Panc1 (cell line): ENCODE measurements around the gene TIMP3. TPM values are rescaled to one million over a fixed set of nuclear protein-coding genes. Genes with fewer than 3 reads are reported as not detected.

Experiments
- ATAC-seq: fragments of 200-7000 bp; cut with Tn5 transposase; 2 replicates; pipeline ENCODE4 v1.9.1; 2020; ENCODE audit warnings: mild to moderate bottlenecking, moderate library complexity
- BruUV-seq: library from RNA; stranded (reverse); fragments of 400-500 nt; replicated peaks from 2 replicates; lab custom pipeline; 2021; lab: Mats Ljungman, UMichigan
- CTCF ChIA-PET: fragments of 300-600 bp; sonication (Branson Sonifier 250); formaldehyde crosslinking; loops from one replicate; lab custom pipeline; 2022; ENCODE audit warnings: antibody characterized with exemption; lab: Charles Lee
- POLR2A ChIA-PET: fragments of 300-600 bp; sonication (Branson Sonifier 250); formaldehyde crosslinking; loops from one replicate; lab custom pipeline; 2022; ENCODE audit warnings: antibody characterized with exemption; lab: Charles Lee
- DNase-seq: peaks from one replicate; pipeline ENCODE4 v3.0.0-alpha.2; 2010; ENCODE audit warnings: low read depth, low spot score
- H3K27ac ChIP-seq: 2 replicates; pipeline ENCODE4 v1.5.1; 2011; ENCODE audit warnings: mild to moderate bottlenecking, low read length, inconsistent platforms
- H3K27me3 ChIP-seq: fragments of 200-500 bp; sonication (Bioruptor generic); 2 replicates; pipeline ENCODE4 v1.6.0; 2014; ENCODE audit warnings: low read length, inconsistent platforms; ENCODE audit not compliant: control insufficient read depth, insufficient read depth
- H3K36me3 ChIP-seq: fragments of 200-500 bp; sonication (Bioruptor generic); 2 replicates; pipeline ENCODE4 v1.5.1; 2014; ENCODE audit warnings: inconsistent platforms, mild to moderate bottlenecking, low read length, moderate library complexity; ENCODE audit not compliant: control insufficient read depth, insufficient read depth
- H3K4me1 ChIP-seq: 2 replicates; pipeline ENCODE4 v1.5.1; 2011; ENCODE audit warnings: inconsistent platforms, mild to moderate bottlenecking, low read length, moderate library complexity; ENCODE audit not compliant: control insufficient read depth, insufficient read depth
- H3K4me3 ChIP-seq, 2 experiments: 2 replicates each; pipeline ENCODE4 v1.5.1; 2011 to 2012; ENCODE audit warnings: low read depth in 2 of 2, low read length in 2 of 2, mild to moderate bottlenecking in 2 of 2, inconsistent platforms in 1 of 2, moderate library complexity in 1 of 2
- H3K9me3 ChIP-seq: fragments of 200-500 bp; sonication (Bioruptor generic); 2 replicates; pipeline ENCODE4 v1.5.1; 2014; ENCODE audit warnings: low read depth, mild to moderate bottlenecking, inconsistent platforms, low read length, moderate library complexity; ENCODE audit not compliant: control insufficient read depth, insufficient read depth
- POLR2AphosphoS5 ChIP-seq: IDR thresholded peaks from 2 replicates; pipeline ENCODE4 v1.6.1; 2012; ENCODE audit warnings: mild to moderate bottlenecking, low read depth, low read length, moderate library complexity
- SIN3A ChIP-seq: IDR thresholded peaks from 2 replicates; pipeline ENCODE4 v1.6.1; 2012; ENCODE audit warnings: low read depth, mild to moderate bottlenecking, low read length, moderate library complexity, borderline replicate concordance; ENCODE audit not compliant: insufficient read depth
- TCF7L2 ChIP-seq: IDR thresholded peaks from 2 replicates; pipeline ENCODE4 v1.6.1; 2011; ENCODE audit warnings: mild to moderate bottlenecking, low read depth, low read length, inconsistent platforms
- in situ Hi-C: cut with HindIII; loops from 2 replicates; pipeline ENCODE4 v1.10.0; 2016; ENCODE audit warnings: low sequenced_read_pairs, low pct_unique_long_range_greater_than_20kb
- intact Hi-C: fragments of 100-400 bp; cut with micrococcal nuclease; formaldehyde crosslinking; loops from one replicate; pipeline ENCODE4 v1.10.0; 2022; ENCODE audit not compliant: unreplicated experiment
- total RNA-seq: library from RNA; stranded (reverse); gene quantifications from one replicate; pipeline ENCODE4 v1.2.1, GENCODE V29; 2021; ENCODE audit not compliant: unreplicated experiment
- TF ChIP-seq, protein P1 (sequence below): fragments of 450-650 bp; IDR thresholded peaks from 2 replicates; pipeline ENCODE4 v1.5.1; 2017; ENCODE audit warnings: mild to moderate bottlenecking
- TF ChIP-seq, protein P2 (sequence below), 2 experiments: IDR thresholded peaks; 2 replicates each; pipeline ENCODE4 v1.6.1; 2011 to 2012; ENCODE audit warnings: low read depth in 2 of 2, control low read depth in 1 of 2, low read length in 1 of 2, mild to moderate bottlenecking in 1 of 2, moderate library complexity in 1 of 2; ENCODE audit not compliant: insufficient read depth in 1 of 2

The TIMP3 gene
- total RNA-seq, 1 experiment from 2014 or later = 0.67 TPM

DNA sequence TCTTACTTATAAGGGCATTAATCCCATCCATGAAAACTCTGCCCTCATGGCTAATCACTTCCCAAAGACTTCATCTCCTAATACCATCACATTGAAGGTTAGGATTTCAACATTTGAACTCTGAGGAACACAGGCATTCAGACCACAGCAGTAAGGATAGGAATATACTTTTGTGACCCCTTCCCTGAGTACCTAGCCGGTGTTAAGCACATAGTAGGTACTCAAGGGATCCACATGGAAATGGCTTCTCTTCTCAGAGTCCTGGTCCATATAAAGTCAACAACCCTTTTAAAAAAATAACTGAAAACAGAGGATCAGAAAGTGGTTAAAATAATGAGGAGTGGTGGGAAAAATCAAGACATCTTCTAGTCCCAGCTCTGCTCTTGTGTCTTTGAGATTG, 78.0 kb downstream of the TIMP3 start:
- in situ Hi-C loops = no loop called here
- no peaks in the 10 kb centered on the region for H3K27me3 ChIP-seq
- POLR2A ChIA-PET = no interaction called here
- ATAC-seq (no peak), DNase-seq (no peak)
- no peaks in the 10 kb centered on the region for H3K36me3 ChIP-seq
- intact Hi-C loops = no loop called here
- H3K27ac ChIP-seq = no peak overlapping the region
- CTCF ChIA-PET = no interaction called here
- no TSS peak for BruUV-seq
- H3K4me3 ChIP-seq = no peak overlapping the region
- no peaks in the 10 kb centered on the region for H3K4me1 ChIP-seq
- H3K9me3 ChIP-seq = no peaks in the 10 kb centered on the region
- TF ChIP-seq, protein P1, sequence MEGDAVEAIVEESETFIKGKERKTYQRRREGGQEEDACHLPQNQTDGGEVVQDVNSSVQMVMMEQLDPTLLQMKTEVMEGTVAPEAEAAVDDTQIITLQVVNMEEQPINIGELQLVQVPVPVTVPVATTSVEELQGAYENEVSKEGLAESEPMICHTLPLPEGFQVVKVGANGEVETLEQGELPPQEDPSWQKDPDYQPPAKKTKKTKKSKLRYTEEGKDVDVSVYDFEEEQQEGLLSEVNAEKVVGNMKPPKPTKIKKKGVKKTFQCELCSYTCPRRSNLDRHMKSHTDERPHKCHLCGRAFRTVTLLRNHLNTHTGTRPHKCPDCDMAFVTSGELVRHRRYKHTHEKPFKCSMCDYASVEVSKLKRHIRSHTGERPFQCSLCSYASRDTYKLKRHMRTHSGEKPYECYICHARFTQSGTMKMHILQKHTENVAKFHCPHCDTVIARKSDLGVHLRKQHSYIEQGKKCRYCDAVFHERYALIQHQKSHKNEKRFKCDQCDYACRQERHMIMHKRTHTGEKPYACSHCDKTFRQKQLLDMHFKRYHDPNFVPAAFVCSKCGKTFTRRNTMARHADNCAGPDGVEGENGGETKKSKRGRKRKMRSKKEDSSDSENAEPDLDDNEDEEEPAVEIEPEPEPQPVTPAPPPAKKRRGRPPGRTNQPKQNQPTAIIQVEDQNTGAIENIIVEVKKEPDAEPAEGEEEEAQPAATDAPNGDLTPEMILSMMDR = no peak
- TF ChIP-seq SIN3A (no peak), POLR2AphosphoS5 (no peak), TCF7L2 (no peak)
- TF ChIP-seq, protein P2, sequence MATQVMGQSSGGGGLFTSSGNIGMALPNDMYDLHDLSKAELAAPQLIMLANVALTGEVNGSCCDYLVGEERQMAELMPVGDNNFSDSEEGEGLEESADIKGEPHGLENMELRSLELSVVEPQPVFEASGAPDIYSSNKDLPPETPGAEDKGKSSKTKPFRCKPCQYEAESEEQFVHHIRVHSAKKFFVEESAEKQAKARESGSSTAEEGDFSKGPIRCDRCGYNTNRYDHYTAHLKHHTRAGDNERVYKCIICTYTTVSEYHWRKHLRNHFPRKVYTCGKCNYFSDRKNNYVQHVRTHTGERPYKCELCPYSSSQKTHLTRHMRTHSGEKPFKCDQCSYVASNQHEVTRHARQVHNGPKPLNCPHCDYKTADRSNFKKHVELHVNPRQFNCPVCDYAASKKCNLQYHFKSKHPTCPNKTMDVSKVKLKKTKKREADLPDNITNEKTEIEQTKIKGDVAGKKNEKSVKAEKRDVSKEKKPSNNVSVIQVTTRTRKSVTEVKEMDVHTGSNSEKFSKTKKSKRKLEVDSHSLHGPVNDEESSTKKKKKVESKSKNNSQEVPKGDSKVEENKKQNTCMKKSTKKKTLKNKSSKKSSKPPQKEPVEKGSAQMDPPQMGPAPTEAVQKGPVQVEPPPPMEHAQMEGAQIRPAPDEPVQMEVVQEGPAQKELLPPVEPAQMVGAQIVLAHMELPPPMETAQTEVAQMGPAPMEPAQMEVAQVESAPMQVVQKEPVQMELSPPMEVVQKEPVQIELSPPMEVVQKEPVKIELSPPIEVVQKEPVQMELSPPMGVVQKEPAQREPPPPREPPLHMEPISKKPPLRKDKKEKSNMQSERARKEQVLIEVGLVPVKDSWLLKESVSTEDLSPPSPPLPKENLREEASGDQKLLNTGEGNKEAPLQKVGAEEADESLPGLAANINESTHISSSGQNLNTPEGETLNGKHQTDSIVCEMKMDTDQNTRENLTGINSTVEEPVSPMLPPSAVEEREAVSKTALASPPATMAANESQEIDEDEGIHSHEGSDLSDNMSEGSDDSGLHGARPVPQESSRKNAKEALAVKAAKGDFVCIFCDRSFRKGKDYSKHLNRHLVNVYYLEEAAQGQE (IDR thresholded peaks at IDR 0.05; ENCODE audit: insufficient read depth in 1 of 2, low read depth in 2 of 2, low read length in 1 of 2) = no peak

DNA sequence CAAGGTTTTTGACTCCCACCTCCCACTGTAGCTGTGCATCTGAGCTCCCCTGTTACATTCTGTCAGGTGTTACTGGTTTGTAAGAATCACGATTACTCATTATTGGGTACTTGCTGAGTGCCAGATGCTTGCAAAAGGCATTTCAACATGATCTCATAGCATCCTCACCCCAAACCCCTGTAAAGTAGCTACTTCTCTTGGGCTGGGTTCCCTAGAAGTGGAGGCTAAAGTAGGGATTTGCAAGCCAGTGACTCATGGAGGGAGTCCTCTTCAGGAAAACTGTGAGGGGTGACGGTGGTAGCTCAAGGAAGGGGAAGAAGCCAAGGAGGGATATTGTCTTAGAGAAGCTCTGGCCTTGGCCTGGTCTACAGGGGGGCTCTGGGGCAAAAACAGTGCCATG, 78.6 kb downstream of the TIMP3 start:
- DNase-seq (no peak), ATAC-seq (no peak)
- Histone ChIP-seq H3K27ac (no peak overlapping the region), H3K36me3 (no peaks in the 10 kb centered on the region), H3K4me1 (no peaks in the 10 kb centered on the region), H3K9me3 (no peaks in the 10 kb centered on the region), H3K27me3 (no peaks in the 10 kb centered on the region), H3K4me3 (no peak overlapping the region)
- in situ Hi-C loops (no loop called here), intact Hi-C loops (no loop called here)
- TF ChIP-seq POLR2AphosphoS5 (no peak), TCF7L2 (no peak), SIN3A (no peak)
- TF ChIP-seq, protein P2 (IDR thresholded peaks at IDR 0.05; ENCODE audit: insufficient read depth in 1 of 2, low read depth in 2 of 2, low read length in 1 of 2) = no peak
- TF ChIP-seq, protein P1 = no peak
- POLR2A ChIA-PET = no interaction called here
- CTCF ChIA-PET = no interaction called here
- BruUV-seq = no TSS peak
